Neural progenitor cell (in vitro differentiated cells): ENCODE measurements around the gene CHMP4B.
"Not testable (repeated sequence)": the region's sequence is repeated elsewhere in the genome, so short reads cannot be mapped to it uniquely, and the experiment has no call there.

ENCODE experiments used
- EZH2 ChIP-seq: fragments of 200-600 bp; sonication (generic); IDR thresholded peaks from 2 replicates; pipeline ENCODE4 v1.6.1; 2017; ENCODE audit warnings: antibody characterized with exemption, mild to moderate bottlenecking, moderate library complexity
- TF ChIP-seq, protein P1 (sequence below): fragments of 200-600 bp; sonication (generic); IDR thresholded peaks from 2 replicates; pipeline ENCODE4 v1.5.1; 2017; ENCODE audit warnings: antibody characterized with exemption, mild to moderate bottlenecking

DNA sequence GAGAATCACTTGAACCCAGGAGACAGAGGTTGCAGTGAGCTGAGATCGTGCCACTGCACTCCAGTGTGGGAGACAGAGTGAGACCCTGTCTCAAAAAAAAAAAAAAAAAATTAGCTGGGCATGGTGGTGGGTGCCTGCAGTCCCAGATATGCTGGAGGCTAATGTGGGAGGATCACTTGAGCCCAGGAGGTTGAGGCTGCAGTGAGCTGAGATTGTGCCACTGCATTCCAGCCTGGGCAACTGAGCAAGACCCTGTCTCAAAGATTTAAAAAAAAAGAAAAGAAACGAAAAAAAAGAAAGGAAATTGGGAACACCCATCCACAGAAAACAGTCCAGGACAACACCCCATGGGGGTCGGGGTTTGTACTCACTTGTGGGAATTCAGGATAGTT lies 18.6 kb upstream of the CHMP4B start:
- TF ChIP-seq, protein P1, sequence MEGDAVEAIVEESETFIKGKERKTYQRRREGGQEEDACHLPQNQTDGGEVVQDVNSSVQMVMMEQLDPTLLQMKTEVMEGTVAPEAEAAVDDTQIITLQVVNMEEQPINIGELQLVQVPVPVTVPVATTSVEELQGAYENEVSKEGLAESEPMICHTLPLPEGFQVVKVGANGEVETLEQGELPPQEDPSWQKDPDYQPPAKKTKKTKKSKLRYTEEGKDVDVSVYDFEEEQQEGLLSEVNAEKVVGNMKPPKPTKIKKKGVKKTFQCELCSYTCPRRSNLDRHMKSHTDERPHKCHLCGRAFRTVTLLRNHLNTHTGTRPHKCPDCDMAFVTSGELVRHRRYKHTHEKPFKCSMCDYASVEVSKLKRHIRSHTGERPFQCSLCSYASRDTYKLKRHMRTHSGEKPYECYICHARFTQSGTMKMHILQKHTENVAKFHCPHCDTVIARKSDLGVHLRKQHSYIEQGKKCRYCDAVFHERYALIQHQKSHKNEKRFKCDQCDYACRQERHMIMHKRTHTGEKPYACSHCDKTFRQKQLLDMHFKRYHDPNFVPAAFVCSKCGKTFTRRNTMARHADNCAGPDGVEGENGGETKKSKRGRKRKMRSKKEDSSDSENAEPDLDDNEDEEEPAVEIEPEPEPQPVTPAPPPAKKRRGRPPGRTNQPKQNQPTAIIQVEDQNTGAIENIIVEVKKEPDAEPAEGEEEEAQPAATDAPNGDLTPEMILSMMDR = not testable (repeated sequence)
- TF ChIP-seq EZH2 = not testable (repeated sequence)
